ENCODE data around the gene CRHR1. TPM values are rescaled to one million over a fixed set of nuclear protein-coding genes. Genes with fewer than 3 reads are reported as not detected.

CRHR1 gene
- total RNA-seq, 4 donors from 2014 or later: not detected

DNA sequence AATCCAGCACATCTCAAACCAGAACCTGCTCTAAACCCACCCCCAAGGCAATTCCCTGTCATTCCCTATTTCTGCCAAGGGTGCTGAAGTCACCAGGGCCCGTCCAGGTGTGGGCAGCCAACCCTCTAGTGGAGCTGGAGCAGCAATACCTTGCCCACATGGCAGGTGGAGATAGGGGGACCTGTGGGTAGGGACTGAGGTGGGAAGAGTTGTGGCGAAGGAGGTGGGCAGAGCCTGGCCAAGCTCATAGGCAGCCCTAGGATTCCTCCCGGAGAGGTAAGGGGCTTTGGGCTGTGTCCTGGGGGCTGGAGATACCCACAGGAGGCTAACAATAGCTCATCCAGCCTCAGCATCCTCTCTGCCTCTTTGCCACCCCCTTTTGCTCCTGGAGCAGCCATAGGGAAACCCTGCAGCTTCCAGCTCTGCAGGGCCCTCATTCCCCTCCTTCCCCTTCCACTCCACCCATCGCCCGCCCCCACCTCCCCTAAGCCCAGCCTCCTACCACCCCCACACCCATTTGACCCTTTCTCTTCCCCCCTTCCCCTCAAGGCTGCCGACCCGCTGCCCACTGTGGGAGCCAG is 30.4 kb upstream of the CRHR1 start:
- DNase-seq: no peak
- Histone ChIP-seq H3K36me3 (no peaks in the 10 kb centered on the region), H3K4me3 (replicated peaks in 1 of 3) (no peak overlapping the region), H3K4me1 (no peaks in the 10 kb centered on the region), H3K27me3 (no peaks in the 10 kb centered on the region), H3K9me3 (no peaks in the 10 kb centered on the region), H3K27ac (no peak overlapping the region)
- TF ChIP-seq, protein P1, sequence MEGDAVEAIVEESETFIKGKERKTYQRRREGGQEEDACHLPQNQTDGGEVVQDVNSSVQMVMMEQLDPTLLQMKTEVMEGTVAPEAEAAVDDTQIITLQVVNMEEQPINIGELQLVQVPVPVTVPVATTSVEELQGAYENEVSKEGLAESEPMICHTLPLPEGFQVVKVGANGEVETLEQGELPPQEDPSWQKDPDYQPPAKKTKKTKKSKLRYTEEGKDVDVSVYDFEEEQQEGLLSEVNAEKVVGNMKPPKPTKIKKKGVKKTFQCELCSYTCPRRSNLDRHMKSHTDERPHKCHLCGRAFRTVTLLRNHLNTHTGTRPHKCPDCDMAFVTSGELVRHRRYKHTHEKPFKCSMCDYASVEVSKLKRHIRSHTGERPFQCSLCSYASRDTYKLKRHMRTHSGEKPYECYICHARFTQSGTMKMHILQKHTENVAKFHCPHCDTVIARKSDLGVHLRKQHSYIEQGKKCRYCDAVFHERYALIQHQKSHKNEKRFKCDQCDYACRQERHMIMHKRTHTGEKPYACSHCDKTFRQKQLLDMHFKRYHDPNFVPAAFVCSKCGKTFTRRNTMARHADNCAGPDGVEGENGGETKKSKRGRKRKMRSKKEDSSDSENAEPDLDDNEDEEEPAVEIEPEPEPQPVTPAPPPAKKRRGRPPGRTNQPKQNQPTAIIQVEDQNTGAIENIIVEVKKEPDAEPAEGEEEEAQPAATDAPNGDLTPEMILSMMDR (IDR thresholded peaks at IDR 0.05): no peak
- TF ChIP-seq POLR2A (IDR thresholded peaks at IDR 0.05): no peak
- 59 to 66% methylated on average over 7 of the region's 7 CpGs for WGBS, 2 donors
- intact Hi-C loops (cut with DNase I): no loop called here

DNA sequence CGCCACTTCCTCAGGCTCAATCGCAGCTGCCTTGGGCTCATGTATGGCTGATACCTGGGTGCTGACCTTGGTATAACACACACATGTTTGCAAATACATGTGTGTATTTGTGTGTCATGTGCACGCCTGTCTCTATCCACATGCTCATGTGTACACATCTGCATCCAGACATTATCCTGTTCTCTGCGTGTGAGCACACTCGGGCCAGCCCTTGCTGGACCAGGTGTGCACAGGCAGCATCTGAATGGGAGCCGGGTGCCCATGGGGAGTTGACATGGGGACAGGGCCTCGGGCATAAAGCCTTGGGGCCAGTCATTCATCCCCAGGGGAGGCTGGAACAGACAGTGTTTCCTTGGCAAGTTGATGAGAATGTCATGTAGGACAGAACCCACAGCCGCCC is 29.1 kb upstream of the CRHR1 start:
- WGBS, 2 donors: 89 to 90% methylated on average over 8 of the region's 8 CpGs
- Histone ChIP-seq H3K27ac (no peak overlapping the region), H3K9me3 (no peaks in the 10 kb centered on the region), H3K27me3 (no peaks in the 10 kb centered on the region), H3K4me1 (no peaks in the 10 kb centered on the region), H3K36me3 (no peaks in the 10 kb centered on the region), H3K4me3 (replicated peaks in 1 of 3) (no peak overlapping the region)
- DNase-seq: no peak
- TF ChIP-seq POLR2A (IDR thresholded peaks at IDR 0.05): no peak
- TF ChIP-seq, protein P1 (IDR thresholded peaks at IDR 0.05): no peak
- intact Hi-C loops (cut with DNase I): no loop called here

DNA sequence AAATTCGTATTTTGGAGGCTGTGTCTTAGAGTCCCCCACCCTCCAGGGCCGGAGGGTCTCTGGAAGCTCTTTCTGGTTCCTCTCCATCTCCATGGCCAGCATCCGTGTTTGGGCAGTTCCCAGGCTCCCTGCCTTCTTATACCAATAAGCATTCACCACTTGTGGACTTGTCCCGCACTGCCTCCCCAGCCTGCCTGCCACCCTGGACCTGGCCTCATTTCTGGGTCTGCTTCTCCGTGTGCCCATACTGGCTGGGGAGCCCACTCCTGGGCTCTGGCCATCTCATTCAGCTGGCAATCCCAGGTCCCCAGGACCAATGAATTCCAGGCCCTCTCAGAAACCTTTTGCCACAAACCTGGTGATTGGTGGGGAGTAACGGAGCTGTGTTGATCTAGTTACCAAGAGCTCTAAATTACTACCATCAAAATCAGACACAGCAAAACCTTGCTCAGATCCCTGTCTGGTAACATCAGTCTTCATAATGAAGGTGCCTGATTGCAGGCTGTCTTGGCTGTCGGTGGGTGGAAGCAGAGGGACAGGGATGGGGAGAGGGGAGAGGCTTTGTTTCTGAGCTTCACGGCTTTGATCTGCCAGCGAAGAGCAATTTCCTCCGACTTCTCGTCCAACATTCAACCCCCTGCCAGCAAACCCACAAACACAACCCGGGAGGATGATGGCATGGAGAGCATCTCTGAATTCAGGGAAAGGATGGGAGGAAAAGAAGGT is 27.7 kb upstream of the CRHR1 start:
- H3K9me3 ChIP-seq: no peaks in the 10 kb centered on the region
- H3K27me3 ChIP-seq: no peaks in the 10 kb centered on the region
- no peaks in the 10 kb centered on the region for H3K36me3 ChIP-seq
- 46 to 49% methylated on average over 12 of the region's 12 CpGs for WGBS, 2 donors
- no peak overlapping the region for H3K4me3 ChIP-seq (replicated peaks in 1 of 3)
- intact Hi-C loops (cut with DNase I): no loop called here
- no peak for DNase-seq
- no peak for TF ChIP-seq POLR2A (IDR thresholded peaks at IDR 0.05)
- TF ChIP-seq, protein P1 (IDR thresholded peaks at IDR 0.05): no peak
- H3K27ac ChIP-seq: no peak overlapping the region
- no peaks in the 10 kb centered on the region for H3K4me1 ChIP-seq

DNA sequence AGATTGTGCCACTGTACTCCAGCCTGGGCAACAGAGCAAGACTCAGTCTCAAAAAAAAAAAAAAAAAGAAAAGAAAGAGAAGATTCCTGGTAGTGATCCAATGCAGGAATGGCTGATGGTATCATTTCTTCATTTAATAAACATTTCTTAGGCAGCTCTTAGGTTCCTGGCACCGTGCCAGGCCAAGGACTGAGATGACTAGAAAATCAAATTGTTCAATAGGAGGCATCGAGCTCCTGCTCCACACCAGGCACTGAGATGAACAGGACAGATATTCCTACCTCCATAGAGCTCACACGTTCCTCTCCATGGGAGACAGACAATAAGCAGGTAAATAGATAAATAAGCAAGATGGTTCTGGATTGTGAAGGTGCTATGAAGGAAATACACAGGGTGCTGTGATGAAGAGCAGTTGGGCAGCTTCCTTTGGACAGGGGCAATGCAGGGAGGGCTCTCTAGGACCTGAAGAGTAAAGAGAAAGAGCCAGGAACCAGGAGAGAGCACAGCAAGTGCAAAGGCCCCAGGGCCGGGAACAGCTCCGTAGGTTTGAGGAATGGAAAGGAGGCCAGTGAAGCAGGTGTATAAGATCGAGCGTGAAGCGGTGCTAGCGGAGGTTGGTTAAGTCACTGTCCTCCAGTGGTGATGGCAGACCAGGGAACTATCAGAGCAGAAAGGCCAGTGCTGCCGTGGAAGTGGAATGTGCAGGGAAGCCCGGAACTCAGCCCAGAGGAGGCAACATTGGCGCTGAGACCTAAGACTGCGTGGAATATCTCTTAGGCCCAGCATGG is 26.5 kb upstream of the CRHR1 start:
- Histone ChIP-seq H3K27me3 (no peaks in the 10 kb centered on the region), H3K36me3 (no peaks in the 10 kb centered on the region), H3K27ac (no peak overlapping the region), H3K9me3 (no peaks in the 10 kb centered on the region), H3K4me1 (no peaks in the 10 kb centered on the region), H3K4me3 (replicated peaks in 1 of 3) (no peak overlapping the region)
- WGBS, 2 donors: 83 to 86% methylated on average over 13 of the region's 13 CpGs
- no peak for TF ChIP-seq POLR2A (IDR thresholded peaks at IDR 0.05)
- TF ChIP-seq, protein P1 (IDR thresholded peaks at IDR 0.05): no peak
- no peak for DNase-seq
- intact Hi-C loops (cut with DNase I): no loop called here

DNA sequence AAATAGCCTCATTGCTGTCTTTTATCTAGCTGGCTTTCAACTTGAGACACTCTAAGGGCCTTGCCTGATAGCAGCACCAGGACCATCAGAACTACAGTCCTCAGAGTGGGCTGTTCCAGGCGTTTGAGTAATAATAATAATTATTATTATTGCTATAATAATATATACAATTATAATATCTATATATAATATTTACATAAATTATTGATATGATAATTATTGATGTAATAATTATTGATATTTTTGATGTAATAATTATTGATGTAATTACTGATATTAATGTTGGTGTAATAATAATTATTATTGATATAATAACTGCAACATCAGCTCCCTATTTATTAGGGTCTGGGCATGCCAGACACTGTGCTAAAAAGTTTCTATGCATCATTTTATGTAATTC is 25.6 kb upstream of the CRHR1 start:
- intact Hi-C loops (cut with DNase I): no loop called here
- no peaks in the 10 kb centered on the region for H3K4me1 ChIP-seq
- DNase-seq: no peak
- no peaks in the 10 kb centered on the region for H3K36me3 ChIP-seq
- H3K4me3 ChIP-seq (replicated peaks in 1 of 3): no peak overlapping the region
- 71 to 76% methylated on average over 1 of the region's 1 CpG for WGBS, 2 donors
- no peaks in the 10 kb centered on the region for H3K9me3 ChIP-seq
- H3K27ac ChIP-seq: no peak overlapping the region
- no peak for TF ChIP-seq POLR2A (IDR thresholded peaks at IDR 0.05)
- TF ChIP-seq, protein P1 (IDR thresholded peaks at IDR 0.05): no peak
- no peaks in the 10 kb centered on the region for H3K27me3 ChIP-seq

All from thyroid gland (tissue), 4 donors.